ENCODE results near the gene CPEB4.

CPEB4 gene

GRCh38 chr5:173954671-173955521, 66.7 kb downstream of the CPEB4 start:
- no peak for DNase-seq (ENCODE audit: extremely low read depth, low read depth)
- H3K4me3 ChIP-seq (replicated peaks; ENCODE audit: low read depth, low read length) = no peak overlapping the region
- TF ChIP-seq CTCF (IDR thresholded peaks at IDR 0.05; ENCODE audit: low read depth, low read length, missing control alignments) = no peak

- no peak for DNase-seq (ENCODE audit: extremely low read depth, low read depth)
- no peak for TF ChIP-seq CTCF (IDR thresholded peaks at IDR 0.05; ENCODE audit: low read depth, low read length, missing control alignments)
- H3K4me3 ChIP-seq (replicated peaks; ENCODE audit: low read depth, low read length) = no peak overlapping the region
These were observed 72.8 kb downstream of the CPEB4 start for GRCh38 chr5:173960986-173961385.

DNA sequence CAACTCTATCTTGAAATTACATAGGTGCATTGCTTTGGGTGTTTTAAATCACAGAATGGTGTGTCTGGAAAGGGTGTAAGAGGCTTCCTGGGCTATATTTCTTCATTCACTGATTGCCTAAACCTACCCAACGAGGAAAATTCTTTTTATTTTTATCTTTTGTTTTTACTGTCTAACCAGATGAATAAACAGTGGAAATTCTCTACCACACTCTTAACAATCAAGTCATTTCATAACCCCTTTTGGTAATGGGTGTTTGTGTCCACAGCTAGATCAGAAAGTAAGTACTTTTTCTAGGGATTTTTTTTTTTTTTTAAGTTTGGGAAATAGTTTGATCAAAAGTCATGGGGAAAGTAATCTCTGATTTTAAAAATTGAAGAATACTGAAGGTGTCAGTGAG, 73.3 kb downstream of the CPEB4 start:
- H3K4me3 ChIP-seq (replicated peaks; ENCODE audit: low read depth, low read length) = no peak overlapping the region
- no peak for DNase-seq (ENCODE audit: extremely low read depth, low read depth)
- TF ChIP-seq CTCF (IDR thresholded peaks at IDR 0.05; ENCODE audit: low read depth, low read length, missing control alignments) = no peak

DNA sequence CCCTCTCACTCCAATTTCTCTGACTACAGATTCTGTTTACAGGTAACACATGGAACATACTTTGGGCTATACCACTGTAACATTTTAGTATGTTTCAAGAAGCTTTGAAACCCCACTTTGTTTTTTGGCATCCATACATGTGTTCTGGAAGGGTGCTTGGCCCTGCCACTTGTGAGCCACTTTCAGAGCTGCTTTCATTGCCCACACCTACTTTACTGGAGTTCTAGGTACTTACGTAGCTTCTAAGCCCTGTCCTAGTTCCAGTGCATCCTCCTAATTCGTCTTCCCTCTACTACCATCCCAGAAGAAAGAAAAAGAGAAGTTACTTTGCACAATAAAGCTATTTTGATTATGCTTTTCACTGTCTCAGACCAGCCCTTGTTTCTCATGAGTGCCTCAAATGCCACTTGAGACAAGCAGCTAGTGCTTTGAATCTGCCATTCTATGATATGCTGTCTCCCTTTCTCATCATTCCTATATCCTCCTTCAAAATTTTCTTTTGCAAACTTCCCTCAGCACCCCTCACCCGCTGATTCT, 74.4 kb downstream of the CPEB4 start:
- no peak for TF ChIP-seq CTCF (IDR thresholded peaks at IDR 0.05; ENCODE audit: low read depth, low read length, missing control alignments)
- no peak for DNase-seq (ENCODE audit: extremely low read depth, low read depth)
- no peak overlapping the region for H3K4me3 ChIP-seq (replicated peaks; ENCODE audit: low read depth, low read length)

DNA sequence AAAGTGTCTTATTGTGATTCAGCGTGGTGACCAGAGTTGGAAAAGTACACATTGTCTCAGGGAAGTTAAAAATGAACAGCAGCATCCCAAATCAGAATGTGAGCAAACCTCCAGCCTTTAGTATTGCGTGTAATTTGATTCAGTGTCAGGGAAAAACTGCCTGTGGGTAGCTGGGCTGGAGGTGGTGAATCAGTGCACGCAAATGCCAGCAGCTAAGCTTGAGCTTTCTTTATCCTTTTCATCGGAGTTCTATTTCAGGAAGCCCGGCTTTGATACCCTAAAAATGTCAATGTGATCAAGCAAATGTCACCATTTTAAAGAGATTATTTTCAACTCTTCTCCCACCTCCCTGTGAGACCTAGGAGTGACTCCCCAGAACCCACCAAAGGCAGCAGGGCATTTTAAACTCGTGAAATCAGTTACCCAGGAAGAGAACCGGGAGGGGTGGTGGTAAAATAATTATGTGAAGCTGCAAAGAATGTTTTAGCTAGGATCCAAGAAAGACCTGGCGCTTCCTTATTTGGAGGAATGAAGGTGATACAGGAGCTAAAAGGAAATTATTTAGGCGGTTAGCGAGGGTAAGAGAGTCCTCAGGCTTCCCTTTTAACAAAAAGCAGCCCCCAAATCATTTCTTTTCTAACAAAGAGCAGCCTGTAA, 75.2 kb downstream of the CPEB4 start:
- H3K4me3 ChIP-seq (replicated peaks; ENCODE audit: low read depth, low read length) = peak overlapping the region; percentile 26
- DNase-seq (ENCODE audit: extremely low read depth, low read depth) = no peak
- TF ChIP-seq CTCF (IDR thresholded peaks at IDR 0.05; ENCODE audit: low read depth, low read length, missing control alignments) = no peak

DNA sequence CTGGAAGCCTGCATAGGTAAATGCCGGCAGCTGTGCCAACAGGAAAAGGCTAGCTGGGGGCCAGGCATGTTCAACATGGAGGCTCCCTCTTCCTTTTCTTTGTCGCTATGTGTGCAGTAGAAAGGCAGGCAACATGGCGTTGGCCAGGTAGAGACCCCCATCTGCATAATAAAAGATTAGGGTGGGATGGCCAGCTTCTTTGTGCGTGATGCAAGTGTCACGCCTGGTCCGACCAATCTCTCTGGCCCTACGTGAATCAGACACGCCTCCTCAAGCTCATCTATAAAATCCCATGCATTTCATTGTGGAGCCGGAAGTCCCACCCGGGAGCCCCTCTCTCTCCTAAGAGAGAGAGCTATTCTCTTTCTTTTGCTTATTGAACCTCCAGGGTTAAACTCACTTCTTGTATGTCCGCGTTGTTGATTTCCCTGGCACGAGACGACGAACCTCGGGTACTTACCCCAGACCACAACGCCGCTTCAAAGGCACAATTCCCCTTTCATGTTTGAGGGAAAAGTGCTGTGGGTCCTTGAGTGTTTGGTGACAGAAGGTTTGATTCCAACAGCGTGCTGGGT, 75.8 kb downstream of the CPEB4 start:
- peak overlapping the region; percentile 26 for H3K4me3 ChIP-seq (replicated peaks; ENCODE audit: low read depth, low read length)
- no peak for DNase-seq (ENCODE audit: extremely low read depth, low read depth)
- no peak for TF ChIP-seq CTCF (IDR thresholded peaks at IDR 0.05; ENCODE audit: low read depth, low read length, missing control alignments)
